ENCODE data around the gene GNB5. TPM values are rescaled to one million over a fixed set of nuclear protein-coding genes. Genes with fewer than 3 reads are reported as not detected.
A peak's percentile ranks its signal among the peaks of the same experiment; 100 is the strongest.
"Not testable (repeated sequence)": the region's sequence is repeated elsewhere in the genome, so short reads cannot be mapped to it uniquely, and the experiment has no call there.

The GNB5 gene
- total and polyA plus RNA-seq, 8 donors: 11.3 to 18.9 (median 14.5) TPM

DNA sequence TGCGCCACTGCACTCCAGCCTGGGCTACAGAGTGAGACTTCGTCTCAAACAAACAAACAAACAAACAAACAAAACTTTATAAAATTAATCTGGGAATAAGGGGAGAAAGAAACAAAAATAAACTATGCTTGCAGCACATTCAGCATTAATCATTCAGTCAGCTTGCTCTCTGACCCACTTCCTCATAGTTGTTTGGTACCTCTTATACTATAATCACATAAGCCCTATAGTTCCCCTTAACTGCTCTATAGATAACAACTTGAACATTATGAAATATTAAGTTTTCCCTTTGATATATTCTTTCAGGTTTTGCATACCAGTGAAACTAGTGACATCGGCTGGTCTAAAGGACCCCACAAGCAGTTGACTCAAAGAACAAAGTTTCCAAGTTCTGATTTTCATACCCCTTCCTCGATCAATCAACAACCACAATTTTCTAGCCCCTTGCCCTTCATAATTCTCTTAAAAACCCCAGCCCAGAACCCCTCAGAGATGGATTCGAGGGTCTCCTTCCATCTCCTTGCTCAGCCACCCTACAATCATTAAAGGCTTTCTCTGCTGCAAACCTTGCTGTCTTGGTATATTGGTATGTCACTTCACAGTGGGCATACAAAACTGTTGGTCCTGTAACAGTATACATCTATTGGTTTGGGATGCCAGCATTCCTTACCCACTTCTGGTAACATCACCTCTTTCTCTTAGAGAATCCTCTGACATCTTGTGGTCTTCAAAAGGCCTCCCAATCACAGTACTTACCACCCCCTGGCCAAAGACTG lies 105.0 kb downstream of the GNB5 start:
- no peaks in the 10 kb centered on the region for H3K27me3 ChIP-seq
- TF ChIP-seq, protein P1, sequence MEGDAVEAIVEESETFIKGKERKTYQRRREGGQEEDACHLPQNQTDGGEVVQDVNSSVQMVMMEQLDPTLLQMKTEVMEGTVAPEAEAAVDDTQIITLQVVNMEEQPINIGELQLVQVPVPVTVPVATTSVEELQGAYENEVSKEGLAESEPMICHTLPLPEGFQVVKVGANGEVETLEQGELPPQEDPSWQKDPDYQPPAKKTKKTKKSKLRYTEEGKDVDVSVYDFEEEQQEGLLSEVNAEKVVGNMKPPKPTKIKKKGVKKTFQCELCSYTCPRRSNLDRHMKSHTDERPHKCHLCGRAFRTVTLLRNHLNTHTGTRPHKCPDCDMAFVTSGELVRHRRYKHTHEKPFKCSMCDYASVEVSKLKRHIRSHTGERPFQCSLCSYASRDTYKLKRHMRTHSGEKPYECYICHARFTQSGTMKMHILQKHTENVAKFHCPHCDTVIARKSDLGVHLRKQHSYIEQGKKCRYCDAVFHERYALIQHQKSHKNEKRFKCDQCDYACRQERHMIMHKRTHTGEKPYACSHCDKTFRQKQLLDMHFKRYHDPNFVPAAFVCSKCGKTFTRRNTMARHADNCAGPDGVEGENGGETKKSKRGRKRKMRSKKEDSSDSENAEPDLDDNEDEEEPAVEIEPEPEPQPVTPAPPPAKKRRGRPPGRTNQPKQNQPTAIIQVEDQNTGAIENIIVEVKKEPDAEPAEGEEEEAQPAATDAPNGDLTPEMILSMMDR (IDR thresholded peaks at IDR 0.05): no peak
- no peak overlapping the region for H3K27ac ChIP-seq
- no peaks in the 10 kb centered on the region for H3K4me1 ChIP-seq
- ATAC-seq: no peak
- intact Hi-C loops (cut with DNase I): no loop called here
- H3K36me3 ChIP-seq: no peaks in the 10 kb centered on the region
- no peak for DNase-seq
- H3K4me3 ChIP-seq: no peak overlapping the region
- H3K9me3 ChIP-seq: peaks cover 0 to 26% of the 10 kb centered on the region in 2 donors

DNA sequence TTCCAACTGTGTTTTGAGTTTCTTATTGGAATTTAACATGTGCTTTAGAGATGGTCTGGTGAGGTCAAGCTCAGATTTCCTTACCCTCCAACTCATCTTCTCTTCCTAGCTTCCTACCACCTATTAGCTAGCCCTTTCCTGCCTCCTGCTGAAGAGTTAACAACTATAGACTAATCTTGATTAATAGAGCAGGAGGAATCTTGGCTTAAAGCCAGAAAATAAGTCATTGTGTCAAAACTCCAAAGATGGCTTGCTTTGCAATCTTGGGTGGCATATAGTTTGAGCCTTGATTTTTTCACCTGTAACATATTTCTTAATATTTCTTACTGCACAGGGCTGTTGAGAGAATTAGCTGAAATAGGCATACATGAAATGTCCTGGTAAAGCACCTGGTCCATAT lies 105.9 kb downstream of the GNB5 start:
- Histone ChIP-seq H3K36me3 (no peaks in the 10 kb centered on the region), H3K27me3 (no peaks in the 10 kb centered on the region), H3K9me3 (peaks cover 0 to 20% of the 10 kb centered on the region in 2 donors), H3K4me1 (no peaks in the 10 kb centered on the region), H3K27ac (no peak overlapping the region), H3K4me3 (no peak overlapping the region)
- intact Hi-C loops (cut with DNase I): no loop called here
- no peak for ATAC-seq
- TF ChIP-seq, protein P1 (IDR thresholded peaks at IDR 0.05): no peak
- DNase-seq: no peak

DNA sequence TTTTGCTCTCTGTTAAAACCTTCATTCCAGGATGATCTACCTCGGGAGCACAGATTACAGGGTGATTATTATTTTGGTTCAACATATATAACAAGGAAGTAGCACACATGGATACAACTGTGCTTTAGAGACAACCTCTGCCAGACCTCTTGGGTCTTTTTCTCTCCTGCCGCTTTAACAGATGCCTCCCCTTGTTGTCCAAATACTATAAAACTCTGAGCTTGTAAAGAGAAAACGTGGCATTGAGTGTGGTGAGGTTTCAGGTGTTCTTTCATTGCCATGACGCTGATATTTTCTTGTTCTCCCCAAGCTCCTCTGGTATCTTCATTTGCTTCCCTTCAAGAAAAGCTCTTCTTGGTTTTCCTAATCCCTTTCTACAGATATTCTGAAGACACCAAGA lies 107.6 kb downstream of the GNB5 start:
- H3K36me3 ChIP-seq: no peaks in the 10 kb centered on the region
- H3K4me3 ChIP-seq: no peak overlapping the region
- intact Hi-C loops (cut with DNase I): no loop called here
- H3K9me3 ChIP-seq: peaks cover 0 to 16% of the 10 kb centered on the region in 2 donors
- DNase-seq (no peak), ATAC-seq (no peak)
- TF ChIP-seq, protein P1 (IDR thresholded peaks at IDR 0.05): no peak
- H3K4me1 ChIP-seq: no peaks in the 10 kb centered on the region
- no peak overlapping the region for H3K27ac ChIP-seq
- no peaks in the 10 kb centered on the region for H3K27me3 ChIP-seq

DNA sequence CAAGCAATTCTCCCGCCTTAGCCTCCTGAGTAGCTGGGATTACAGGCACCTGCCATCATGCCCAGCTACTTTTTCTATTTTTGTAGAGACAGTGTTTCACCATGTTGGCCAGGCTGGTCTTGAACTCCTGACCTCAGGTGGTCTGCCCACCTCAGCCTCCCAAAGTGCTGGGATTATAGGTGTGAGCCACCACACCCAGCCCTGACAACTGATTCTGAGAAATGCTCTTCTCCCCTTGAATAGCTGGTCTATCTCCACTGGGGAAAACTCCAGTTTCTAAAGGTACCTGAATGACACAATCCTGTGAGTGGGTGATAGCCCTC lies 108.2 kb downstream of the GNB5 start:
- H3K36me3 ChIP-seq; ATAC-seq; H3K27me3 ChIP-seq; H3K4me1 ChIP-seq; H3K27ac ChIP-seq; intact Hi-C loops (cut with DNase I); DNase-seq; H3K4me3 ChIP-seq: not testable (repeated sequence)
- H3K9me3 ChIP-seq: peaks cover 0 to 16% of the 10 kb centered on the region in 2 donors

DNA sequence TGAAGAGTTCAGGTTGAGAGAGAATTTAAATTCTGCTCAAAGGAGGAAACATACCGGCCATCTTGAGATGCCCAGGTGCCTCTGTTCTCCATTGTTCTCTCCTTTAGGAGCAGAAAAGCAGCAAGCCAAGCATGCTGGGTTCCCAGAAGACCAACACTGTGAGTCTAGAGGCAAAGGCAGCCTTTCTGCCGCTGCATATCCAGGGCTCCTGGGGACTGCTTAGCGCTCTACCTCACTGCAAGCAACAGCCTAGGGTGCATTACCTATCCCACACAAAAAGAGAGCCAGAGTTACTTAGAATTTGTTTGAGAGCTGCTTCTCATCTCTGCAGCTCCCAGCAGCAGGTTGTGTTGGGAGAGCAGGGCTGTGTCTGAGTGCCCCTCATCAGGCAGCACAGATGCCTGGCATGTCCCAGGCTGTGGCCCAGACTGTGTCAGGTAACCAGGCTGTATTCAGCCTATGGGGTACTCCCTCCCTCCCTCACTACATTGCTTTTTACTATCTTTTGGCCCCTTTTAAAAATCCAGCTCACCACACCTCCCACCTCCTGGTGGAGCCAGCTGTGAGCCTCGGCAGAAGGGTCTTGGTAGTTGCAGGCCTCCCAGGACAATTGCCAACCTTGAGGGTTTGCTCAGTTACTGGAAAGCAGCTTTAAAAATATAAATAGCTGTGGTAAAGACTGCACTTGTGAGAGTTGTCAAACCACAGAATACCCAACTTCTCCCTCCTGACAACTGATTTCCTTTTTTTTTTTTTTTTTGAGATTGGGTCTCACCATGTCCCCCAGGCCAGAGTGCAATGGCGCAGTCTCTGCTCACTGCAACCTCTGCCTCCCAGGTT lies 108.8 kb downstream of the GNB5 start:
- no peaks in the 10 kb centered on the region for H3K36me3 ChIP-seq
- H3K4me3 ChIP-seq: no peak overlapping the region
- TF ChIP-seq, protein P1 (IDR thresholded peaks at IDR 0.05): no peak
- ATAC-seq (peak; percentile 17), DNase-seq (no peak)
- H3K9me3 ChIP-seq: peaks cover 0 to 16% of the 10 kb centered on the region in 2 donors
- intact Hi-C loops (cut with DNase I): no loop called here
- H3K27me3 ChIP-seq: no peaks in the 10 kb centered on the region
- H3K4me1 ChIP-seq: no peaks in the 10 kb centered on the region
- no peak overlapping the region for H3K27ac ChIP-seq
